Esophagus muscularis mucosa (tissue), 4 donors: ENCODE measurements around the gene RESF1. TPM values are rescaled to one million over a fixed set of nuclear protein-coding genes. Genes with fewer than 3 reads are reported as not detected.

Experiments
- total RNA-seq, 4 donors: library from RNA; depleted of rRNA; stranded (reverse); fragments of >200 nt; gene quantifications; one replicate each; pipeline versions ENCODE4 v1.1.0 to v1.2.1, GENCODE V29; 2016

Gene RESF1
- total RNA-seq, 4 donors from 2014 or later, result 28.3 to 36.2 (median 32.8) TPM

Other genes with a start within 250 kb of the RESF1 start
- gene AMN1, start 230.4 kb upstream of the RESF1 start, total RNA-seq, result 10 to 100 TPM in 3 of 4 donors, 1 to 10 TPM in 1; 9.4 to 17.1 (median 11.1) TPM
- 10 to 100 TPM in 2 of 4 donors, 1 to 10 TPM in 2; 6.8 to 14.1 (median 10.2) TPM for gene BICD1, start 147.4 kb downstream of the RESF1 start, total RNA-seq